B cell (primary cell): ENCODE measurements around the gene ALDH8A1. TPM values are rescaled to one million over a fixed set of nuclear protein-coding genes. Genes with fewer than 3 reads are reported as not detected.

Experiments used
- ATAC-seq: fragments of 200-7000 bp; cut with Tn5 transposase; one replicate; pipeline ENCODE4 v1.10.0; 2021; ENCODE audit warnings: low read depth, mild to moderate bottlenecking, moderate number of reproducible peaks, moderate library complexity
- CTCF ChIA-PET: fragments of 350-600 bp; sonication (Branson Sonifier 250); formaldehyde crosslinking; loops from one replicate; lab custom pipeline; 2021; ENCODE audit warnings: antibody characterized with exemption, inconsistent platforms; lab: Charles Lee
- POLR2A ChIA-PET: fragments of 350-600 bp; sonication (Branson Sonifier 250); formaldehyde crosslinking; loops from one replicate; lab custom pipeline; 2021; ENCODE audit warnings: antibody characterized with exemption; lab: Charles Lee
- DNase-seq: peaks from one replicate; pipeline ENCODE4 v3.0.0; 2013
- H2AFZ ChIP-seq: 2 replicates; pipeline ENCODE4 v1.6.1; 2012; ENCODE audit warnings: mild to moderate bottlenecking, low read depth, low read length; ENCODE audit not compliant: insufficient read depth, poor library complexity, severe bottlenecking
- H3K27ac ChIP-seq, 2 donors: 1 replicate in 1 of 2; 2 replicates in 1 of 2; pipeline ENCODE4 v1.5.1; 2012 to 2013; ENCODE audit warnings: low read length in 2 of 2, mild to moderate bottlenecking in 2 of 2, moderate library complexity in 1 of 2
- H3K27me3 ChIP-seq, 4 experiments: fragments of 200-600 bp in 1 of 4; sonication (generic) in 1 of 4; replicated peaks in 1 of 4; 1 replicate in 2 of 4; 2 replicates in 2 of 4; pipeline versions ENCODE4 v1.6.1 to v1.7.0; 2013 to 2016; ENCODE audit warnings: low read length in 3 of 4, mild to moderate bottlenecking in 2 of 4, mixed read lengths in 1 of 4, moderate library complexity in 1 of 4; ENCODE audit not compliant: insufficient read depth in 4 of 4, control insufficient read depth in 3 of 4; ENCODE audit errors: control extremely low read depth in 1 of 4
- H3K36me3 ChIP-seq, 2 experiments: replicated peaks in 1 of 2; 1 replicate in 1 of 2; 2 replicates in 1 of 2; pipeline versions ENCODE4 v1.6.1 to v1.7.1; 2013; ENCODE audit warnings: low read length in 1 of 2; ENCODE audit not compliant: insufficient read depth in 2 of 2, control insufficient read depth in 1 of 2; ENCODE audit errors: control extremely low read depth in 1 of 2, extremely low read depth in 1 of 2
- H3K4me1 ChIP-seq, 2 donors: fragments of 200-600 bp in 1 of 2; sonication (generic) in 1 of 2; 1 replicate in 1 of 2; 2 replicates in 1 of 2; pipeline versions ENCODE4 v1.5.1 to v1.6.1; 2013 to 2017; ENCODE audit warnings: low read length in 2 of 2; ENCODE audit not compliant: control insufficient read depth in 2 of 2, insufficient read depth in 2 of 2
- H3K4me2 ChIP-seq: replicated peaks from 2 replicates; pipeline ENCODE3; 2012; ENCODE audit warnings: mild to moderate bottlenecking, low read depth, low read length; ENCODE audit not compliant: poor library complexity, severe bottlenecking
- H3K4me3 ChIP-seq, 5 experiments: fragments of 200-600 bp in 1 of 5; sonication (generic) in 1 of 5; 1 replicate in 3 of 5; 2 replicates in 2 of 5; pipeline versions ENCODE4 v1.5.1 to v1.7.0; 2011 to 2016; ENCODE audit warnings: low read length in 4 of 5, mild to moderate bottlenecking in 4 of 5, low read depth in 2 of 5, control low read depth in 1 of 5, moderate library complexity in 1 of 5; ENCODE audit not compliant: insufficient read depth in 1 of 5; ENCODE audit errors: control extremely low read depth in 1 of 5, extremely low read depth in 1 of 5
- H3K79me2 ChIP-seq: fragments of 200-600 bp; sonication (generic); one replicate; pipeline ENCODE4 v1.6.0; 2016; ENCODE audit warnings: low read length; ENCODE audit not compliant: control insufficient read depth, insufficient read depth
- H3K9ac ChIP-seq: fragments of 200-600 bp; sonication (generic); 2 replicates; pipeline ENCODE4 v1.6.1; 2017; ENCODE audit warnings: mild to moderate bottlenecking, low read length, moderate library complexity
- H3K9me3 ChIP-seq, 3 donors: one replicate each; pipeline versions ENCODE4 v1.6.1 to v1.7.1; 2013; ENCODE audit warnings: low read length in 2 of 3; ENCODE audit not compliant: control insufficient read depth in 2 of 3, insufficient read depth in 1 of 3; ENCODE audit errors: control extremely low read depth in 1 of 3
- H4K20me1 ChIP-seq: 2 replicates; pipeline ENCODE4 v1.6.0; 2012; ENCODE audit warnings: mild to moderate bottlenecking, low read length; ENCODE audit not compliant: insufficient read depth, control insufficient read depth, poor library complexity, severe bottlenecking
- H3K27ac Mint-ChIP-seq: one replicate; pipeline ENCODE4 v1.8.0; 2021; ENCODE audit warnings: mixed read lengths
- H3K27me3 Mint-ChIP-seq: one replicate; pipeline ENCODE4 v1.8.0; 2021; ENCODE audit warnings: mixed read lengths
- H3K4me1 Mint-ChIP-seq: one replicate; pipeline ENCODE4 v1.8.0; 2021; ENCODE audit warnings: mixed read lengths
- H3K4me3 Mint-ChIP-seq: one replicate; pipeline ENCODE4 v1.8.0; 2021; ENCODE audit warnings: mixed read lengths
- H3K9me3 Mint-ChIP-seq: one replicate; pipeline ENCODE4 v1.8.0; 2022; ENCODE audit warnings: mixed read lengths; ENCODE audit not compliant: insufficient read depth
- EZH2 ChIP-seq: IDR thresholded peaks from 2 replicates; pipeline ENCODE4 v1.6.1; 2012; ENCODE audit warnings: borderline replicate concordance, low read depth, mild to moderate bottlenecking, moderate library complexity, low read length; ENCODE audit not compliant: insufficient read depth, poor library complexity, severe bottlenecking
- WGBS: methylation state at CpG from one replicate; pipeline ENCODE4 v1.1.5; 2013; ENCODE audit warnings: missing lambda C conversion rate; ENCODE audit not compliant: insufficient coverage; 5-methylcytosine and 5-hydroxymethylcytosine counted together
- intact Hi-C: fragments of 100-400 bp; cut with micrococcal nuclease; formaldehyde crosslinking; loops from one replicate; pipeline ENCODE4 v1.10.0; 2022
- polyA plus RNA-seq: library from polyadenylated mRNA; depleted of rRNA; stranded (reverse); fragments of >200 nt; gene quantifications from 2 replicates; pipeline ENCODE4 v1.2.3, GENCODE V29; 2012
- total RNA-seq, 2 donors: library from RNA; stranded (reverse); fragments of 120-200 nt in 1 of 2; gene quantifications; 1 replicate in 1 of 2; 2 replicates in 1 of 2; pipeline versions ENCODE4 v1.2.3 to v1.2.4, GENCODE V29; 2013 to 2022
- TF ChIP-seq, protein P1 (sequence below): fragments of 200-600 bp; IDR thresholded peaks from one replicate; pipeline ENCODE4 v1.8.0; 2022; ENCODE audit warnings: antibody characterized with exemption, mild to moderate bottlenecking

ALDH8A1 gene
- total and polyA plus RNA-seq, 2 donors (not counting 1 experiment from before 2014, with no cell fraction given): 0.49 to 1.1 TPM

DNA sequence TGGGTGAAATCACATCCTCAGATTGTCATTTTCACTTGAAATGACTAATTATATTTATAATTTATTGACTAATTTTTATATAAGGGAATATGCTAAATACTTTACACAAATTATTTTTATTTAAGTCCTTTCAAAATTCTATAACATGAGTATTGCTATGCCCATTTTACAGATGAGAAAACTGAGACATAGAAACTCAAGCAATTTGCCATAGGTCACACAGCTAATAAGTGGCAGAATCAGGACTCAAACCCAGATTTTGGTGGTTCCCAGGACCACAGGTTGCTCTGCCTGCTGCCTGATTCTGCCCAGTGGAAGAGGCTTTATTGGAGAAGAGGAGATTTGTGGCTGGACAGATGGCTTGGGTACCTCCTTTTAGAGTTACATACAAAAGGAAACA lies 4.9 kb downstream of the ALDH8A1 start:
- Histone ChIP-seq H3K4me1 (no peaks in the 10 kb centered on the region), H2AFZ (no peak overlapping the region), H3K27ac (no peak overlapping the region), H3K4me2 (no peak overlapping the region), H3K27me3 (no peaks in the 10 kb centered on the region), H3K4me3 (no peak overlapping the region), H3K9ac (no peak overlapping the region), H3K9me3 (peaks cover 0 to 3% (median 0%) of the 10 kb centered on the region in 3 donors), H3K79me2 (no peaks in the 10 kb centered on the region), H4K20me1 (no peaks in the 10 kb centered on the region), H3K36me3 (no peaks in the 10 kb centered on the region)
- TF ChIP-seq, protein P1, sequence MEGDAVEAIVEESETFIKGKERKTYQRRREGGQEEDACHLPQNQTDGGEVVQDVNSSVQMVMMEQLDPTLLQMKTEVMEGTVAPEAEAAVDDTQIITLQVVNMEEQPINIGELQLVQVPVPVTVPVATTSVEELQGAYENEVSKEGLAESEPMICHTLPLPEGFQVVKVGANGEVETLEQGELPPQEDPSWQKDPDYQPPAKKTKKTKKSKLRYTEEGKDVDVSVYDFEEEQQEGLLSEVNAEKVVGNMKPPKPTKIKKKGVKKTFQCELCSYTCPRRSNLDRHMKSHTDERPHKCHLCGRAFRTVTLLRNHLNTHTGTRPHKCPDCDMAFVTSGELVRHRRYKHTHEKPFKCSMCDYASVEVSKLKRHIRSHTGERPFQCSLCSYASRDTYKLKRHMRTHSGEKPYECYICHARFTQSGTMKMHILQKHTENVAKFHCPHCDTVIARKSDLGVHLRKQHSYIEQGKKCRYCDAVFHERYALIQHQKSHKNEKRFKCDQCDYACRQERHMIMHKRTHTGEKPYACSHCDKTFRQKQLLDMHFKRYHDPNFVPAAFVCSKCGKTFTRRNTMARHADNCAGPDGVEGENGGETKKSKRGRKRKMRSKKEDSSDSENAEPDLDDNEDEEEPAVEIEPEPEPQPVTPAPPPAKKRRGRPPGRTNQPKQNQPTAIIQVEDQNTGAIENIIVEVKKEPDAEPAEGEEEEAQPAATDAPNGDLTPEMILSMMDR: no peak
- no peak for TF ChIP-seq EZH2
- intact Hi-C loops: no loop called here
- H3K27me3 Mint-ChIP-seq: no peaks in the 10 kb centered on the region
- ATAC-seq (no peak), DNase-seq (no peak)
- no peaks in the 10 kb centered on the region for H3K9me3 Mint-ChIP-seq
- H3K4me1 Mint-ChIP-seq: no peaks in the 10 kb centered on the region
- POLR2A ChIA-PET: no interaction called here
- no peak overlapping the region for H3K4me3 Mint-ChIP-seq
- CTCF ChIA-PET: interaction anchor here (0.8 to 7.7 kb wide), 2 partner anchors 788 to 821 kb away, joined by 3 to 110 read pairs; no protein-coding TSS in a partner anchor
- no peak overlapping the region for H3K27ac Mint-ChIP-seq

DNA sequence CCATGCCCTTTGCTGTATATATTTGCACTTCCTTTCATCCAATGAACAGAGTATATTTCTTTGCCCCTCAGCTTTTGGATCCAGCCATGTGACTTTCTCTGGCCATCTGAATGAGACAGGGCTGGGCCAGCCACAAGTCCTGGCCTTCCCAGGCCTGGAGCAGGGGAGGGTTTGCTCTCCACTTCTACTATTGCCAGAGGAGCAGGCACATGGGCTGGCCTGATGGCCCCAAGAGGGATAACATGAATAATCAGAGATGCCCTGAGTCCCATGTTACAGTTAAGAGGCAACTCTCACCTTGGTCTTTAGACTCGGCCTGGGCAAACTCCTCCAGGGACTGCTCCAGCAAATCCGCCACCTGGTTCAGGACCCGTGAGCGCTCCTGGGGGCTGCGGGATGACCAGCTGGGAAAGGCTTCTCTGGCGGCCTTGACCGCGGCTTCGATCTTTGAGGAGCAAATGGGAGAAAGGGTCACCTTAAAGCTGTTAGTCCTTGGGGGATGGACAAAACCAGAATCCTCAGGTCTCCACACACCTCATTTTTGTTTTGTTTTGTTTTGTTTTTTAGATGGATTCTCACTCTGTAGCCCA lies 6.3 kb downstream of the ALDH8A1 start:
- no peak overlapping the region for H3K4me3 ChIP-seq
- H3K4me1 ChIP-seq: peaks cover 5 to 6% of the 10 kb centered on the region in 2 donors
- H3K27me3 Mint-ChIP-seq: no peaks in the 10 kb centered on the region
- H3K9ac ChIP-seq: no peak overlapping the region
- no peaks in the 10 kb centered on the region for H3K4me1 Mint-ChIP-seq
- H3K27ac Mint-ChIP-seq: no peak overlapping the region
- no peak overlapping the region for H2AFZ ChIP-seq
- no peak for ATAC-seq
- ChIA-PET CTCF (interaction anchor here (0.6 to 7.7 kb wide), 2 partner anchors 820 to 851 kb away, joined by 3 to 110 read pairs; no protein-coding TSS in a partner anchor), POLR2A (no interaction called here)
- H3K27ac ChIP-seq: no peak overlapping the region
- no peaks in the 10 kb centered on the region for H3K27me3 ChIP-seq
- no peak overlapping the region for H3K4me2 ChIP-seq
- H3K79me2 ChIP-seq: no peaks in the 10 kb centered on the region
- DNase-seq: no peak
- H3K4me3 Mint-ChIP-seq: no peak overlapping the region
- no peaks in the 10 kb centered on the region for H4K20me1 ChIP-seq
- intact Hi-C loops: no loop called here
- TF ChIP-seq, protein P1: no peak
- WGBS: 98% methylated on average over 5 of the region's 9 CpGs
- H3K9me3 Mint-ChIP-seq: no peaks in the 10 kb centered on the region
- no peaks in the 10 kb centered on the region for H3K36me3 ChIP-seq
- peaks cover 0 to 3% (median 0%) of the 10 kb centered on the region in 3 donors for H3K9me3 ChIP-seq
